GM21737 (cell line): ENCODE data around the gene KPNA3.

Experiments
- ATAC-seq: cut with Tn5 transposase; IDR thresholded peaks from one replicate; pipeline ENCODE4 v1.9.1; 2021; ENCODE audit warnings: mild to moderate bottlenecking, moderate library complexity; ENCODE audit not compliant: unreplicated experiment

KPNA3 gene

DNA sequence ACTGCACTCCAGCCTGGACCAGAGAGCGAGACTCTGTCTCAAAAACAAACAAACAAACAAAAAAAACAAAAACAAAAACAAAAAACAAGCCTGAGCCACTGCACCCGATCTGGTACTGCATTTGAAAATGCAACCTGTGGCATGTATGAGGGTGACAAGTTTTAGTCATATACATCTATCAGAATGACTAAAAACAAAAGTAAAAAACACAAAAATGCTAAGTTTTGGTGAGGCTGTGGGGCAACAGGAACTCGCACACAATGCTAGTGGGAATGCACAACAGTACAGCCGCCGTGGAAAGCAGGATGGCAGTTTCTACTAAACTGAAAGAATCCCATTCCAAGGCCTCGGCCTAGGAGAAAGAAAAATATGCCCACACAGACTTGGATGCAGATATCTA lies 109.0 kb downstream of the KPNA3 start:
- ATAC-seq: peak; percentile 53

DNA sequence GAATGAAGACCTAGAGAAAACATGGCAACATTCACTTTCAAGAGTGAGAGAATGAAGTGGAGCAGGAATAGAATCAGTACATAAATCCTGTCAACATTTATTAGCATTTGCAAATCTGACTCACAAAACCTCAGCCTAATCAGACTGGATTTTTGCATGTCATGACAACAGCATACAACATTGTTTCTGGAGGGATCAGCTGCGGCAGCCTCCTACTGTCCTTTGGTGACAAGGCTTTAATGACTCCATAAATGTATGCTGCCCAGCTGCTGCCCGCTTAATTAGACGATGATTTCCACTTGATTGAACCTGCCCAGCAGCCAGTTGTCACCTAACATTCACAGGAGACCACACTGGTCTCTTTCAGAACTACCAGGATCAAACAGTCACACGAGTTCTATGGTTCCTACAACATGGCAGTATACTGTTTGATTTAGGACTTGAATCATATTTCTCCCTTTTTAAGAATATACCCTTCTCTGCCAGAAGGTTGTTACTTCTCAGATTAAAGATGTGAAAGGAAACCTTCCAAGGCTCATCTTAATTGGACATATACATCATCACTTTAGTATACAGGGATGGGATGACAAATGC lies 110.5 kb downstream of the KPNA3 start:
- no peak for ATAC-seq

- no peak for ATAC-seq
Observed at GRCh38 chr13:49679246-49679645, 113.2 kb downstream of the KPNA3 start.

GRCh38 chr13:49678191-49678914 lies 114.1 kb downstream of the KPNA3 start:
- ATAC-seq: no peak

DNA sequence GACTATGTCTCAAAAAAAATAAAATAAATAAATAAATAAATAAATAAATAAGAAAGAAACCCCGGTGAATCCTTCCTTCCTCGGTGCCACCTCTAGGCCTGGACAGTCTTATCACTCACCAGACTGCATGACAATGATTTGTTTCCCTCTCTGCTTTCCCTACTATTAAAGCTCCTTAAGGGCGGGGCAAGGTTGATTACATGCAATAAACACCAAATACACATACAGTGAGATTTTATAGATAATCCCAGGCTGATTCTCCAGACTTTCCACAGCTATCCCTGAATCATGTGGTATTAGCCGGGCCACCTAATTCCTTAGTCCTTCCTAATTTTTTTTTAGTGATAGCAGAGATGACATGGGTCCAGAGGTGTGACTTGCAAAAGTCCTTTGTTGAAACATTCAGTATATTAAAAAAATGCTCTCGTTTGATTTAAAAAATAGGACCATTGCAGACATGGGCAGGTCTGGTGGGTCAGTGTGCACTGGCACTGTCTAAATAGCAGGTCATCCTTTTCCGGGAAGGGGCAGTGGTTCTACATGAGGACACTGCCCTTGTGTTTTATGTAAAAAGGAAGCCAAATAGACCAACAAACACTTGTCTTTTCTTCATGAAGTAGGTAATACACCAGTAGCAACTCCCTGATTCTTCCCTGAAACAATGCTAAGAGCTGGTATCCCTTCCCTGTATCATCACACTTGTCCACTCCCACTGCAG lies 115.7 kb downstream of the KPNA3 start:
- no peak for ATAC-seq

DNA sequence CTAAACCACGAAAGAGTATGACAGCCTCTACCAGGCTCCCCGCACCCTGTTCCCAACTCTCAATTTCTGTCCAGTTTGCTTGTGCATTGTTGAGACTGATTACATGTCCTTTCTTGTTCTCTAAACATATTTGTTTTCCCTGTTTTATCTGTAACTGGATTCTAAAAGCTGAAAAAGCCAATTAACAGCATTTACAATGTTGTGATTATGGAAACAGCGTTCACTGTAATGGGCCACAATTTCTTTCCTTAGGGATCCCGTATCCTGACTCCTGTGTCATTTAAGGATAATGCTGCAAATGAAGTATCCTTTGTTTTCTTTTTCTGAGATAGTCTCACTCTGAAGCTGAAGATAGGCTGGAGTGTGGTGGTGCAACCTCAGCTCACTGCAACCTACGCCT lies 121.7 kb downstream of the KPNA3 start:
- no peak for ATAC-seq

DNA sequence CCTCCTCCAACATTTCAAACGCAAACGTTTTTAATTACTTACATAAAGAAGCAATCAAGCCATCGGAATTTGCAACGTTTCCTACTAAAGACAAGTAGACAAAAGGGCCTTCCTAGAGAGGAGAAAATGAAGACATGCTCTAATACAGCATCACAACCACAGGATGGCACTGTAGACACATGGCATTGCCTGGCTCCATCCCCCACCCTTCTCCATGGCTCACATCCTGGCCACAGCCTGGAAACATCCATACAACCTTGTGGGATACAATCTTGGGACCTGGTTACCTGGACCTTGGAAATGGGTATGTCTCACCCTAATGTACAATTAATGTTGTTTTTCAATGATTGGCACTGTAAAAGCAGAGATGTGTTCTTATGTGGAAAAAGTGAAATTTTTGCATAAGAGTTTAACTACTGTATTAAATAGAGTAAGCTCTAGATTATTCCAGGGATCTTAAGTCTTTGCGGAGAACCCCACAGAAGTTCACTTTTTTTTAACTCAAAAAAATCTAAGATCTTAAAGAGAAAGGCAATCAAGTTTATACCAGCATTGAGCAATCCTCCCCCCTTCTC lies 122.7 kb downstream of the KPNA3 start:
- ATAC-seq: peak; percentile 62

GRCh38 chr13:49667773-49668172 lies 124.7 kb downstream of the KPNA3 start:
- ATAC-seq: no peak

DNA sequence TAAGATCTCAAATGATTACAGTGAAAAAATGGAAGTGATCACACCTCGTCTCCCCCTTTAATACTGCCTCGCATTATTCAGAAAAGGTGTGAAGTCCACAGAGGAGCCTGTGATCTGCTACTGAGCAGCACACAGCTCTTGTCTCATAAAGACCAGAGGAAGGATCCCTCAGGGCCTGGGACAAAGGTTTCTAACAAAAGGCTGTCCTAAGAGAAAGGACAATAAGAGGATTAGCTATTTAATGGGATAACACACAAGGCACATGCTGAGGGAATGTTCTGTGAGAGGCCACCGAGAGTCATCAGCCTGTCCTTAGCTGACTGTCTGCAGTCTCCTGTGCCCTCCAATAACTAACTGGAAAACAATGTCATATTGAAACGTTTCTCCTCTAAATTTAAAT lies 127.9 kb downstream of the KPNA3 start:
- ATAC-seq: no peak

- no peak for ATAC-seq
Observed at GRCh38 chr13:49657241-49657641, 135.2 kb downstream of the KPNA3 start.

DNA sequence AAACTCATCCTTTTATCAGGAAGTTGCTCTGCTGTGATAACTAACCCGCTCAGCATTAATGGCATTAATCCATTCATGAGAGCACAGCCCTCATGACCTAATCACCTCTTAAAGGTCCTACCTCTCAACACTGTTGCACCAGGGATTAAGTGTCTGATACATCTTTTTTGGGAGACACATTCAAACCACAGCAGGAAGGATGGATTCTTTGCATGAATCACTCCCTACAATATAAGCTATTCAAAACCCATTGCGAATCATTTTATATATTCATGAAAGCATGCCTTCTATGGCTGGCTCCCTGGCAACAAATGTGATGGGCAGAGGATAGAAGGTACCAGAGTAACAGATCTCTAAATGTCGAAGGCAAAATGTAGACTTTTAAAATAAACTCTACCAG lies 136.6 kb downstream of the KPNA3 start:
- ATAC-seq: no peak

- ATAC-seq: no peak
Observed at GRCh38 chr13:49654011-49654410, 138.5 kb downstream of the KPNA3 start.

DNA sequence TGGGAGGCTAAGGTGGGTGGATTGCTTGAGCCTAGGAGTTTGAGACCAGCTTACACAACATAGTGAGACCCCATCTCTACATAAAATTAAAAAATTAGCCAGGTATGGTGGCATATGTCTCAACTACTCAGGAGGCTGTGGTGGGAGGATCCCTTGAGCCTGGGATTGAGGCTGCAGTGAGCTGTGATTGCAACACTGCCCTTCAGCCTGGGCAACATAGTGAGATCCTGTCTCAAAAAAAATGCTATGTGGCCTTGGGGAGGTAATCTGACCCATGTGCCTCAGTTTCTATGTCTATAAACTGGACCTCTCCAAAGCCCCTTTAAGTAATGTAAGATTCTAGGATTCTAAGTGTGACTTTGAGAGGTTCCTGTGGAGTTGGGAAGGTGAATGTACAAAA lies 139.0 kb downstream of the KPNA3 start:
- ATAC-seq: no peak

- no peak for ATAC-seq
Observed at GRCh38 chr13:49652355-49653305, 139.9 kb downstream of the KPNA3 start.

DNA sequence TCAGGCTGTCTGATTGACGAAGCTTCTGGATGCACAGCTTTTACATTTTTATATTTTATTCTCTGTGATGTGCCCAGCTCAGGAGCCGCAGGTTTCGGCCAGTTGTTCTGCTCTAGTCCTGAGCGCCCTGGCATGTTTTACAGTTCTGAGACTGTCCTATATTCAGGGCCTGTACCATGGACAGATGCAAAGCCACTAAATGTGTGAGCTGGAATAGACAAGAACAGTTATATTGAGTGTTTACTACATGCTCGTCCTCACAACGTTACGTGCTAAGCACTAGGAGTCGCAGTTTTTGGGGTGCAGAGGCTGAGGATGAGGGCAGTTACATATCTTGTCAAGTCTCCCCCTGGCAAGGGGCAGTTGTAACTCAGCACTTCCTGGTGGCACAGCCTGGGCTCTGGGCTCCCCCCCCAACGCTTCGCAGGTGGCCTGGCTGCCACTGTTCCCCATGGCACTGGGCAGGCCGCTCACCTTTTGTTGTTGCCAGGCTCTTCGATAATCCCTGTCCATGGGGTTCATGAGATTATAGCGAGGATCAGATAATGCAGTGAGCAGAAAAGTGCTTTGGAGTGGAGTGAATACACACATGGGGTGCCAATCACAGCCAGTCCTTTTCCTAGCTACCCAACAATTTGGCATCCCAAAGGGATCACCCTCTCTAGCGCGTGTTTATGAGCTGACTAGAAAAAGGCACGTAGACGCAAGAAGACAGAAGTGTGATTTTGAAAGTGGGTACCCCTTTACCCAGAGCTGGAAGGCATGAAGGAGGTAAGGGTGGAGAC lies 140.7 kb downstream of the KPNA3 start:
- no peak for ATAC-seq

- no peak for ATAC-seq
Observed at GRCh38 chr13:49649963-49650312, 142.5 kb downstream of the KPNA3 start.
